HG03575 (cell line): ENCODE data around the gene RASA3.

Experiments used
- ATAC-seq: cut with Tn5 transposase; IDR thresholded peaks from one replicate; pipeline ENCODE4 v1.9.1; 2021; ENCODE audit not compliant: unreplicated experiment, insufficient number of reproducible peaks, low FRiP score; ENCODE audit errors: extremely low read depth

Gene RASA3

DNA sequence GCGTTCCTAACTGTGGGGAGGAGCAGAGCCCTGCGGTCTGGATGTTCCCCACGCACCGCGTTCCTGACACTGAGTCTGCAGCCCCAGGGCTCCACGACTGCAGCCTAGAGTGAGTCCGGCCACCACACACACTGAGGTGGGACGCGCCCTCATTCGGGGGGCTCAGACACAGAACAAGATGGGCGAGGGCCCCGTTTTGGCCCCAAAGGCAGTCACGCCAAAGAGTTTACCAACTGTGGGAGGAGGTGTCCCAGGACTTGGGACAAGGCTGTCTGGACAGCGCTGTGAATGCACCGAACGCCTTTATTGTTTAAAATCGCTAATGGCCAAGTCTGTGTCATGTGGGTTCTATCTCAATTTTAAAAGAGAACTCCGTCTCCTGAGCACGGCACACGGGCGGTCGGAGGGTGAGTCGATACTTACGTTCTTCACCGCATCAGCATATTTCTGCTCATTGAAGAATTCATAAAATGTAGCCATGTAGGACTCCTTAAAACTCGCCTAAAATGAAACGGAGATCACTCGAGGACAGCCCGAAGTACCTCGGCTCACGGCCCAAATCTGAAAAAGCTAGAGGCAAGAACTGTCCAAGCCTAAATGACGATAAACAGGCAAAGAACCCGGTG, 123.3 kb downstream of the RASA3 start:
- no peak for ATAC-seq

DNA sequence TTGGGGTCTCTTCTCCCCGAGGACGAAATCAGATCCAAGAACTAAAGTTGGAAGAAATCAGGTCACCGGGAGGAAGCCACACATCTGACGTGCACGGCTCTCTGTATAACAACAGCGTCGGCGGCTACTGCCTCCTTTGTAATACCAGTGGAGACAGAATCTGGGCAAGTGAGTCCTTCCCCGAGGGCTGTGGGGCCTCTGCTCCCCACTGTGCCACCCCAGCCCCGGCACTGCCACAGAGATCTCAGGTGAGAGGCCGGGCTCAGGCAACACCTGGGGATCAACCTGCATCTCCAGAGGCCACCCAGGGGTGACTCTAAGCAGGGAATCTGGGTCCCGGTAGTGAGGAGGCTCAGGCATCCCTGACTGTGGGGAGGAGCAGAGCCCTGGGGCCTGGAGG, 124.9 kb downstream of the RASA3 start:
- ATAC-seq, result no peak

DNA sequence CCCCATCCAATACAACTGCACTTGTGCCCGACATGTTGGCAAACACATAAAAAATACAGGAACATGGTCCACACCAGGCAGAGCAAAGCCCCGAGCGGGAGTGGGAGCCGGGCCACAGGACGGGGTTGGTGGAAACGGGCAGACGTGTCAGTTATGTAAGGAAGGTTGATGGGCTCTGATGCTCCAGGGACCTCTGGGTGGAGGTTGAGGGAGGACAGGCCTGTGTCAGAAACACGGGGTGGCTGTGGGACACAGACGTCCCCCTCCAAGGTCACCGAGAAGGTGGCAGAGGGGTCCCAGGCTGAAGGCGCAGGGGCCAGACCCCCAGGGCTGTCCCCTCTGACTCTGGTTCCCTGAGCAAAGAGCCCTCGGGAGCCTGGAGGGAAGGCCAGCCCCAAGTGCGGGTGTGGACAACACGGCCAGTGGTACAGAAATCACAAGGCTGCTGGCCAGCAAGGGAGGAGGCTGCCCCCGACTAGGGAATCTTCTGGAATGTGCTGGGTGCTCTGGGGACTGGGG, 127.2 kb downstream of the RASA3 start:
- no peak for ATAC-seq

DNA sequence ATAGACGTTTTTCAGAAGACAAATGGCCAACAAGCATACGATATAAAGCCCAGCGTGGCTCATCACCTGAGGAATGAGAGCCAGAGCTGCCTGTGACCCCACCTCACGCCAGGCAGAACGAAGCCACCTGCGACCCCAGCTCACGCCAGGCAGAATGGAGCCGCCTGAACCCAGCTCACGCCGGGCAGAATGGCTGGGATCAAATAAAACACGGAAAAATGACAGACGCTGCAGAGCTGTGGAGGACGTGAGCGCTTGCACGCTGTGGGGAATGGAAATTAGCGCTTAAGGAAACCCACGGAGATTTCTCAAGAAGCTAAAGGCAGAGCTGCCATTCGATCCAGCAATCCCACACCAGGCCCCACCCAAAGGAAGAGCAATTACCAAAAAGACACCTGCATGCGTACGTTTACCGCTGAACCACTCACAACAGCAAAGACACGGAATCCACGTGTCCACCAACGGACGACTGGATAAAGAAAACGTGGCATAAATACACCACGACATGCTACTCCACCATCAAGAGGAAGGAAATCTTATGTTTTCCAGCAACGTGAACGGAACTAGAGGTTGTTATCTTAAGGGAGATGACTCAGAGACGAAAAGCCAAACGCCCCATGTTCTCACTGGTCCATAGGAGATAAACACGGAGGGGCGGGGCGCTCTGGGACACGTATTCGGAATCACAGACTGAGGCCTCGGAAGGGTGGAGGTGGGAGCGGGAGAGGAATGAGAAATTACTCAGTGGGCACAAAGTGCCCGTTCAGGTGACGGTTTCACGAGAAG, 127.8 kb downstream of the RASA3 start:
- no peak for ATAC-seq

DNA sequence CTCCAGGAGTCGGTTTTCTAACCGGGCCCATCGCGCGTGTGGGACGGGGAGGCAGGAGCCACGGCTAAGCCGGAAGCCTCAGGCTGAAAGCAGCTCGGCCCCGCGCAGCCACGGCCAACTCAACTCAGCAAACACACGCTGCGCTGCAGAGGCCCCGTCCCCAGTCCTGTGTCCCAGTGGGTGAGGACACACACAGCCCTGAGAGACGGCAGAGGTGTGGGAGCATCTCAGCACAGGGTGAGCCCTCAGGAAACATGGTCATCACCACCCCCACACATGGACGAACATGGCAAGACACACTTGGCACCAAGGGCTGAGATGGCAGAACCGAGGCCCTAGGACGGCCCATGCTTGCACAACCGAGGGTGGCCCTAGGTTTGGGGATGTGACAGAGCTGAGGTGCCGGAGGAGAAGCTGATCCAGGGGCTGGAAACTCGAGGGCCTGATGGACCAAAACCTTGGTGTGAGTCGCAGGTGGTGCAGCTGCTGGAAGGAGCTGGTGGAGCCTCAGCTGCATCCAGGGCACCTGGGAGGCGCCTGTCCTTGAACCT, 129.6 kb downstream of the RASA3 start:
- ATAC-seq, result no peak

DNA sequence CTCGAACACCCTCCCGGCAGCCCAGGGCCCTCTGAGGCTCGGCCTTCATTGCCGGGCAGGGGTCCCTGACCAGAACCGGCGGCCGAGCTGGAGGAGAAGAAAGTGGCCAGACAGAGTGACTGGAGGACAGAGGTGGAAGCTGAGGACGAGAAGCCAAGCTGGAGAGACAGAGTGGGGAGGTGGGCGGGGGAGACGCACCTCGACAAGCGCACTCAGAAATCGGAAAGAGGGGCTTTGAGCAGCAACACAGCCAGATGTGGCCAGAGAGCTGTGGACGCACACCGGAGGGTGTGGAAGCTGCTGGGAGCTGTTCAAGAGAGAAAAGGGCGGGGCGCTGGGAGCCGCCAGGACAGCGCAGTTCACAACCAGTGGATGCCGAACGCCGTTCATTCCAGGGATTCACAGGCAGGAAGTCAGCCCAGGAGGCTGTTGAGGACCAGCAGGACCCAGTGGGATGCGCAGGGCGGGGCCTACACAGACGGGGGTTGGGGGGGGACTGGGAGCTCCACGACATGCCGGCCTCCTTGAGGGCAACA, 130.3 kb downstream of the RASA3 start:
- no peak for ATAC-seq

DNA sequence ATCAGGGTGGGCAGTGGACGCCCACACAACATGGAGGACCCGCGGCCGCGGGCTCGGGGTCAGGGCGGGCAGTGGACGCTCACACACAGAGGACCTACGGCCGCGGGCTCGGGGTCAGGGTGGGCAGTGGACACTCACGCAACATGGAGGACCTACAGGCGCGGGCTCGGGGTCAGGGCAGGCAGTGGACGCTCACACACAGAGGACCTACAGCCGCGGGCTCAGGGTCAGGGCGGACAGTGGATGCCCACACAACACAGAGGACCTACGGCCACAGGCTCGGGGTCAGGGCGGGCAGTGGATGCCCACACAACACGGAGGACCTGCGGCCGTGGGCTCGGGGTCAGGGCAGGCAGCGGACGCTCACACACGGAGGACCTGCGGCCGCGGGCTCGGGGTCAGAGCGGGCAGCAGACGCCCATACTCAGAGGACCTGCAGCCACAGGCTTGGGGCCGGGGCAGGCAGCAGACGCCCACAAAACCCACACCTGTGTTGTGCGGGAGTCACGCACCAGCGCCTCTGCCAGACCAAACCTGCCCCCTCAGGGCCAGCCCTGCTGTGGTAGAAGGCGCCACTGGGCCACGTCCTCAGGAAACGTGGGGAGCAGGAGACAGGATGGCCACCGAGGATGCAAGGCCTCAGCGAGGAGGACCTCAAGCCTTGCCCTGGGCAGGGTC, 131.0 kb downstream of the RASA3 start:
- ATAC-seq, result no peak

DNA sequence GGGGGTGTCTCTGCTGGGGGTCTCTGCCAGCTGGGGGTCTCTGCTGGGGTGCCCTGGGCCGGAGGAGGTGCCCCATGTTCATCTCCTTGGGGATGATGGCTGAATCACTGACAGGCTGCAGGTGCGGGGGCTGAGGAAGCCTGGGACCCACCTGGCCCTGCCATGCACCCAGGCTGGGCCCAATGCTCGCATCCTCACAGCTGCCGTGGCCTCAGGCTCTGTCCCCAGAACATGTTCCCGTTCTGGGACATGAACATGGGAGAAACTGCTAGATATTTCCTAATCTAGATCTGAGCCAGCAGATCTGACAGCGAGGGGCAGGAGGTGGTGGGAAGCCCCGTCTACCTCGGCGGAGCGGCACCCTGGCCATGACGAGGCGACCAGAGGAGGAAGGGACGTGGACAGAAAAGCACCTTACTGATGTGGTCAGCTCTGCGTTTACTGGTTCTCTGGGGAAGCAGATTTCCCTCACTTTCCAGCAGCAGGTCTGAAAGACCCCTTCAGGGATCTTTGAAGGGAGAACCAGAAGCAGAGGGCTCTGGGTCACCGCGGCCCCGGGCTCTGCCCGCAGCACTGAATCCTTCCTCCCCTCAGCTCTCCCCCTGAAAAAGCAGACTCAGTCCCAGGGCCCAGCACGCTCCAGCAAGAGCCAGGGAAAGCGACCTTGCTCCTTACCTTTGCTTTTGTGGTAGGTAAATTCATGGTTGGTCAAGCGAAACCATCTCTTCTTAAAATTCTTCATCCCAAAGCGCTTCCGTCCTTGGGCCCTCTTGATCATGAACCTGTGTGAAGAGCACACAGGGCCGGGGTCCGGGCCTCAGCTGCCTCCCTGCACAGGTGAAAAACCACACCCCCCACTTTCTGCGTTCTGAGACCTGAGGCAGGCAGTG, 132.0 kb downstream of the RASA3 start:
- ATAC-seq, result no peak

DNA sequence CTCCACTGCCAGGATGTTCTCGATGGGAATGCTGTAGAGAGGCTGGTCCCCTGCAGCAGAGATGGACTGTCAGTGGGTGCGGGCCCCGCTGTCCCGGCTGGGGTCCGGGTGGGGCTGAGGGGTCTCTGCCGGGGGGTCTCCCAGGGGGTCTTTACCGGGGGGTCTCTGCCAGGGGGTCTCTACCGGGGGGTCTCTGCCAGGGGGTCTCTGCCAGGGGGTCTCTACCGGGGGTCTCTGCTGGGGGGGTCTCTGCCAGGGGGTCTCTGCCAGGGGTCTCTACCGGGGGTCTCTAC, 132.9 kb downstream of the RASA3 start:
- ATAC-seq, result no peak

DNA sequence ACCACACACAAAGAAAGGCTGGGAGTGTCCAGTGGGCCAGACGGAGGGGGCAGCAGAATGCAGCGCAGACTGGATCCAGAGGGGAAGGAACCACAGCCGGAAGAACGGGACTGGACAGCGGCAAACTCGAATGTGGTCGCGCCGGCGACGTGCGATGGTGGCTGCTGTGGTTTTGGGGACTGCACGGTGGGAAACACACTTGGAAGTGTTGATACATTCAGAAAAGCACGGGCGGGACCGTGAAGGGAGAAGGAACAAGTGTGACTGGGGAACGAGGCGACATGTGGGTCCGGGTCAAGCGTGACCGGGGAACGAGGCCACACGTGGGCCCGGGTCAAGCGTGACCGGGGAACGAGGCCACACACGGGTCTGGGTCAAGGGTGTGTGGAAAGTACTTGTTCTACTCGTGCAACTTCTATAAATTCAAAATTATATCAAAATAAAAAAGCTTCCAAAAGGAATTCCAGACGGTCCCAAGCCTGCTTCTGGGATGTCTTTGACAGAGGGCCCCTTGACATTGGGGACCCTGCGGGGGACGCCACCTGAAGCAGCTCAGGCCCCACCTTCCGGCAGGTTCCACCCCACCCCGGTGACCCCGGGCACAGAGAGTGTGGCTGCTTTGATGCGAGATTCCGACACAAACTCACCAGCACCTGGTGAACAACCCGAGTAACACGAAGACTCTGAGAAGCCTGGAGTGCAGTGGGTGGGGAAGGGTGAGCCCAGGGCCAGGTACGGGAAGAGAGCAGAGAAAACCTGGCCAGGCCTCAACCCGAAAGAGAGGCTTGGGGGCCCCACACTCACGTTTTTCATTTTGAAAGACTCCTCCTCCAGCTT, 133.4 kb downstream of the RASA3 start:
- ATAC-seq, result no peak

DNA sequence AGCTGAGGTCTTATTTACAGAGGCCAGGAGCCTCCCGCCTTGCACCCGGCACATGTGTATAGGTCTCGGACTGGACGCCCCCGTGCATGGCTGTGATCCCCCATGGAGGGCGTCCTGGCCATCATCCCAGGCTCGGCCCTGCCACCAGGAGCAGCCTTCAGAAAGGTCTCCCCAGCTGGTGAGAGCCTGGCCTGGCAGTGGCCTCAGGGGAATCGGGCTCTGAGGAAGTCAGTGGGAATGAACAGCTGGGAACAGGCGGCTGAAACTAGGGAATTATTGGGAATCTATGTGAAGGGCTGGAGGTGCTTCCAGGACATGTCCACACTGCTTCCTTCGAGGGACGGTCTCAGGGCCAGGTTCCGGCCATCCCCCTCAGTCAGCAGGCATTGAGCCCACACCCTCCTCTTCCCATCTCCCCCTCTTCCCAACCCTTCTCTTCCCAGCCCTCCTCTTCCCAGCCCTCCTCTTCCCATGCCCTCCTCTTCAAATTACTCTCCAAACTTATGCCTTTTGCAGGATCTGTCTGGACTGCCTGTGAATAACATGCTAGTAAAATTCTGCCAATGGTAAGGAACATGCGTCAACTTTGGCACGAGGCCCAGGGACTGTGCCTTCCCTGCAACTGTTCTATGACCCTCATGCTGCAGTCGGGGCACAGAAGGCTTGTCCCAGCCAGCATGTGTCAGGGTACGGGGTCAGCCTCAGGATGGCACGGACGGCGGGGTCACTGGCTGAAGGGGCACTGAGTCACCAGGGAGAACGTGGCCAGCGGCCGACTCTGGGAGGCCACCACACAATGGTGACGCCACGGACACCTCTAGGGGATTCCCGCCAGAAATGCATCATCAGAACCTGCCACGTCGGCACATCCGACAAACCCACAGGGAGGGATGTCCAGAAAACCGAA, 134.3 kb downstream of the RASA3 start:
- ATAC-seq, result no peak

DNA sequence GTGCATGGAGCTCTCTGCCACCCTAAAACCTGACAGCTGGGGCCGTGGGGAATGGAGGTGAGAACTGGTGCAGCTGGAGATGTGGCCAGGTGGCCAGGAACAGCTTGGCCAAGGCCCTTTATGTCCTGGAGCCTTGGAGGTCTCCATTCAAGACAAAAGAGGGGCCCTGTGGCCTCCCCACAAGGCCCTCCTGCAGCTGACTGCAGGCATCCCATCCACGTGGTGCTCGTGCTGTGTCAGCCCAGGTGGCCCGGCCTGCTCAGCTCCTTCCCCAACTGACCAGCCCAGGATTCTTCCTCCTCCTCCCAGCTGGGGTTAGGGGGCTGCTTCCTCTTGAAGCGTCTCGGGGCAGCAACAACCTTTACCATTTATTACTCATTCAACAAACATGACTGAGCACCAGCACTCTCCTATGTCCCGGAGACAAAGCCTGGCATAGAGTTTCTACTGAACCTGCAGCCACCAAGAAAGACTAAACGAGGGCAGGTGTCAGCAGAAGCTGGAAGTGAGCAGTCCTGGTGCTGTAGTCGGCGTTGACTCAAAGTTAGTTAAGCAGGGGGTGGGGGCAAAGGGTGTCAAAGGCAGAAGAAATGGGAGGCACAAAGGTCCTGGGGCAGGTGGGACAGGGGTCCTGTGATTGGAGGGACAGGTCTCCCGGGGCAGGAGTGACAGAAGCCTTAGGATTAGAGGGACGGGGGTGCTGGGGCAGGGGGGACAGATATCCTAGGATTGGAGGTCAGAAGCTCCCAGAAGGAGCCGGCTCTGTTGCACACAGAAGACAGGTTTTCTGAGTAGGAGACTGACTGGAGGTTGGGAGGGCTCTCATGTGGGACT, 135.3 kb downstream of the RASA3 start:
- ATAC-seq, result no peak

DNA sequence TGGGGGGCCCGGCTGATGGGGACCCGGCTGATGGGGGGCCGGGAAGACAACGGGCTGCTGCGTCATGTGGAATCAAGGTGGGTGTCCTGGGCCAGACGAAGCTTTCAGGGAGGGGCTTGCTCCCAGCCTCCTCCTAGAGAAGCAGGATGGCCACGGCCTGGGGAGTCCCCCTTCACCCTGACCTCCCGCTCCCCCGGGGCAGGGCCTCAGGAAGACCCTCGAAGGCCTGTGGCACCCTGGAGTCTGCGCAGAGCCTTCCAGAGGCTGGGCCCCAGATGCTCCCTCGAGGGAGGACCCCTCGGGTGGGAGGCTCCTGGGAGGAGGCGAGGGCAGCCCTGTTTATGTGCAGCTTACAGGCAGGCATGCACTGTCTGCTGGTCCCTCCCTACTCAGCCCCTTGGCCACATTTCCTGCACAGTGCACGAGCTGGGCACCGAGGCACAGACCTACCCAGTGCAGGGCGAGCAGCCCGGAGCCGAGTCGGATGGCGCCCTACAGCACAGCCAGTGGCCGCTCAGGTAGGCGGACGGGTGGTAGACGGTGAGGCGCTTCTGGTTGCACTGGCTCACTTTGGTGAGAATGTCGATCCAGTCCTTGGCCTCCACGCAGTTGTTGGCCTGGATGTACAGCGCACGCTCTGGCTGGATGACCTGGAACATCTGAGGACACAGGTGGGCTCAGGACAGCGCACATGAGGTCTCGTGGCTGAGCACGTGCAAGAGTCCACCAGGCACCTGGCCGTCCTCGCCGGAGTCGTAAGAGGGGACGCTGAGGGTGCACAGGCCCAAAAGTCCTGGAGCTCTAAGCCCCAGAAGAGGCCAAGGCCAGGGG, 136.1 kb downstream of the RASA3 start:
- no peak for ATAC-seq

DNA sequence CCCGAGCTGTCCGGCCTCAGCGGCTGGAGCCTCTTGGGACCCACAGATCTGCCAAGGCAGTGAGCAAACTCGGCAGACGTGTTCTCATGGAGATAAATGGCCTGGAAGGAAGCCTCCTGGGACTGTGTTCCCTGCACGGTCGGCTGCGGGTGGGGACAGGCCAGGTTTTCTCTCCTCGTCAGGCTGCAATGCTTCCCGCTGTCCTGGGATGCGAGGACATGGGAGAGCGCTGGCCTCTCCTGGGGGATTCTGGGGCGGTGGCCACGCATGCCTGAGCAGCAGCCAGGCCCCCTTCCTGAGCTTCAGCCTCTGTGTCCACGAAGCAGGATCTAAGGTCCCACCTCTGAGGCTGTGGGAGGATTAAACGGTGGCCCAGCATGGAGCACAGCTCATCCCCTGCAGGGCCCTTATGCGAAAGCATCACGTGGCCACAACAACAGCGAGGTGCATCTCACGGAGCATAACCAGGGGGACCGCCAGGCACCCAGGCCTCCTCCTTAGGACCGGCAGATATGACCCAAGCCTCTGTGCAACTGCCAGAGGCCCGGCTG, 137.3 kb downstream of the RASA3 start:
- no peak for ATAC-seq
